Liver (tissue), 9 donors: ENCODE results near the gene TBX19. TPM values are rescaled to one million over a fixed set of nuclear protein-coding genes. Genes with fewer than 3 reads are reported as not detected.

Experiments used
- DNase-seq: peaks from one replicate; pipeline ENCODE4 v3.0.0-alpha.2; 2017; ENCODE audit warnings: low spot score
- H3K27ac ChIP-seq, 2 donors: one replicate each; pipeline ENCODE4 v1.7.0; 2013; ENCODE audit warnings: inconsistent platforms in 2 of 2, low read length in 2 of 2, control low read depth in 1 of 2, low read depth in 1 of 2, mild to moderate bottlenecking in 1 of 2
- H3K27me3 ChIP-seq, 4 donors: one replicate each; pipeline versions ENCODE4 v1.6.1 to v1.7.0; 2013; ENCODE audit warnings: low read length in 3 of 4, inconsistent platforms in 1 of 4, mild to moderate bottlenecking in 1 of 4, moderate library complexity in 1 of 4; ENCODE audit not compliant: control insufficient read depth in 4 of 4, insufficient read depth in 4 of 4
- H3K36me3 ChIP-seq, 4 donors: one replicate each; pipeline versions ENCODE4 v1.6.1 to v1.7.0; 2013; ENCODE audit warnings: low read length in 3 of 4, mild to moderate bottlenecking in 3 of 4, low read depth in 1 of 4, moderate library complexity in 1 of 4; ENCODE audit not compliant: control insufficient read depth in 4 of 4, insufficient read depth in 3 of 4
- H3K4me1 ChIP-seq, 4 donors: one replicate each; pipeline versions ENCODE4 v1.6.1 to v1.7.0; 2013; ENCODE audit warnings: low read length in 3 of 4, mild to moderate bottlenecking in 3 of 4, moderate library complexity in 1 of 4; ENCODE audit not compliant: control insufficient read depth in 4 of 4, insufficient read depth in 4 of 4
- H3K4me3 ChIP-seq, 3 donors: one replicate each; pipeline versions ENCODE4 v1.6.1 to v1.7.0; 2013; ENCODE audit warnings: low read length in 3 of 3, control low read depth in 1 of 3, low read depth in 1 of 3, mild to moderate bottlenecking in 1 of 3
- H3K9ac ChIP-seq, 2 donors: one replicate each; pipeline ENCODE4 v1.7.0; 2013; ENCODE audit warnings: low read length in 2 of 2, mild to moderate bottlenecking in 2 of 2, moderate library complexity in 2 of 2, control low read depth in 1 of 2, low read depth in 1 of 2
- H3K9me3 ChIP-seq, 4 donors: one replicate each; pipeline versions ENCODE4 v1.6.1 to v1.7.0; 2013; ENCODE audit warnings: low read length in 3 of 4; ENCODE audit not compliant: control insufficient read depth in 4 of 4
- ATF3 ChIP-seq: IDR thresholded peaks from 2 replicates; pipeline ENCODE4 v1.6.1; 2016; ENCODE audit warnings: antibody characterized with exemption
- CTCF ChIP-seq: fragments of 150-350 bp; IDR thresholded peaks from 2 replicates; pipeline ENCODE4 v1.5.1; 2017; ENCODE audit warnings: improper control_type of control experiment, low read depth, low read length; ENCODE audit not compliant: missing input control
- EGR1 ChIP-seq, 2 donors: IDR thresholded peaks; 2 replicates each; pipeline ENCODE4 v1.6.1; 2016 to 2018; ENCODE audit warnings: antibody characterized with exemption in 2 of 2, low read depth in 2 of 2
- FOXA2 ChIP-seq: IDR thresholded peaks from 2 replicates; pipeline ENCODE4 v1.6.1; 2016; ENCODE audit warnings: antibody characterized with exemption
- GABPA ChIP-seq, 2 donors: IDR thresholded peaks in 1 of 2; conservative IDR thresholded peaks in 1 of 2; 2 replicates each; pipeline ENCODE4 v1.6.1; 2016; ENCODE audit warnings: antibody characterized with exemption in 2 of 2, mild to moderate bottlenecking in 1 of 2, moderate library complexity in 1 of 2
- HNF4A ChIP-seq, 2 donors: conservative IDR thresholded peaks; 2 replicates each; pipeline ENCODE4 v1.6.1; 2016; ENCODE audit warnings: antibody characterized with exemption in 2 of 2, mild to moderate bottlenecking in 2 of 2
- HNF4G ChIP-seq: IDR thresholded peaks from 2 replicates; pipeline ENCODE4 v1.6.1; 2016; ENCODE audit warnings: antibody characterized with exemption
- JUND ChIP-seq, 2 donors: IDR thresholded peaks; 2 replicates each; pipeline ENCODE4 v1.6.1; 2016; ENCODE audit warnings: antibody characterized with exemption in 2 of 2
- NR2F2 ChIP-seq: IDR thresholded peaks from 2 replicates; pipeline ENCODE4 v1.6.1; 2016; ENCODE audit warnings: antibody characterized with exemption
- REST ChIP-seq: IDR thresholded peaks from 2 replicates; pipeline ENCODE4 v1.6.1; 2016; ENCODE audit warnings: antibody characterized with exemption, mild to moderate bottlenecking
- RXRA ChIP-seq, 2 donors: IDR thresholded peaks; 2 replicates each; pipeline ENCODE4 v1.6.1; 2017 to 2018; ENCODE audit warnings: antibody characterized with exemption in 2 of 2, mild to moderate bottlenecking in 1 of 2
- TAF1 ChIP-seq: conservative IDR thresholded peaks from 2 replicates; pipeline ENCODE4 v1.6.1; 2016; ENCODE audit warnings: antibody characterized with exemption, mild to moderate bottlenecking
- ZBTB33 ChIP-seq: IDR thresholded peaks from 2 replicates; pipeline ENCODE4 v1.6.1; 2016; ENCODE audit warnings: antibody characterized with exemption
- WGBS: extraction: QIAGEN DNeasy Blood & Tissue Kit; methylation state at CpG from one replicate; pipeline ENCODE4 v1.1.7; 2013; 5-methylcytosine and 5-hydroxymethylcytosine counted together
- polyA plus RNA-seq, 2 donors: library from polyadenylated mRNA; stranded (reverse) in 1 of 2; unstranded in 1 of 2; fragments of 200-250 nt in 1 of 2; fragments of >200 nt in 1 of 2; fragmentation: Nextera tagmentation in 1 of 2; extraction: Ambion mirVana in 1 of 2; gene quantifications; one replicate each; pipeline versions ENCODE4 v1.2.1 to v1.2.3, GENCODE V29; 2013 to 2015
- total RNA-seq, 2 donors: library from RNA; depleted of rRNA; stranded (reverse); fragments of >200 nt; gene quantifications; one replicate each; pipeline ENCODE4 v1.2.3, GENCODE V29; 2014
- donor health status: healthy.
- donor health status: healthy.
- donor health status: healthy.
- donor health status: healthy.
- donor health status: healthy.

TBX19 gene
- total and polyA plus RNA-seq, 4 donors, result 0.20 to 0.92 (median 0.37) TPM

GRCh38 chr1:168312718-168313604, 32.3 kb downstream of the TBX19 start (continued):
- TF ChIP-seq CTCF, result no peak
- TF ChIP-seq ATF3, result no peak

- Histone ChIP-seq H3K4me3 (no peak overlapping the region), H3K36me3 (no peaks in the 10 kb centered on the region), H3K27me3 (no peaks in the 10 kb centered on the region), H3K9ac (no peak overlapping the region), H3K9me3 (no peaks in the 10 kb centered on the region), H3K27ac (no peak overlapping the region), H3K4me1 (peaks cover 4 to 9% (median 6%) of the 10 kb centered on the region in 4 donors)
- no peak for TF ChIP-seq RXRA (IDR thresholded peaks at IDR 0.05)
- TF ChIP-seq REST, result no peak
- TF ChIP-seq ZBTB33, result no peak
- TF ChIP-seq NR2F2, result no peak
- TF ChIP-seq HNF4G, result no peak
- TF ChIP-seq JUND (IDR thresholded peaks at IDR 0.05), result no peak
- no peak for TF ChIP-seq ATF3
- TF ChIP-seq FOXA2, result no peak
- no peak for TF ChIP-seq HNF4A (conservative IDR thresholded peaks at IDR 0.05)
- no peak for TF ChIP-seq EGR1 (IDR thresholded peaks at IDR 0.05; ENCODE audit: low read depth in 2 of 2)
- no peak for TF ChIP-seq CTCF
- no peak for TF ChIP-seq GABPA (IDR thresholded peaks at IDR 0.05 in 1 of 2, conservative IDR thresholded peaks at IDR 0.05 in 1 of 2)
- TF ChIP-seq TAF1, result no peak
- 97% methylated on average over 1 of the region's 1 CpG for WGBS
- no peak for DNase-seq
These were observed 35.5 kb downstream of the TBX19 start for GRCh38 chr1:168316142-168316541.
